Motor neuron (in vitro differentiated cells): ENCODE measurements around the gene TMUB1. TPM values are rescaled to one million over a fixed set of nuclear protein-coding genes. Genes with fewer than 3 reads are reported as not detected.
"Not testable (repeated sequence)": the region's sequence is repeated elsewhere in the genome, so short reads cannot be mapped to it uniquely, and the experiment has no call there.

Experiments used
- ATAC-seq, 8 experiments: fragments of 200-7000 bp; cut with Tn5 transposase; replicated peaks in 6 of 8; 2 replicates each; pipeline ENCODE4 v1.8.0; 2021; ENCODE audit warnings: mild to moderate bottlenecking in 8 of 8, moderate library complexity in 8 of 8
- H3K27ac ChIP-seq, 2 donors: fragments of 250-450 bp; sonication (Bioruptor Pico); 2 replicates each; pipeline ENCODE4 v1.9.0; 2021; ENCODE audit warnings: antibody characterized with exemption in 2 of 2, mild to moderate bottlenecking in 2 of 2, moderate library complexity in 1 of 2
- H3K4me1 ChIP-seq, 2 donors: fragments of 250-450 bp; sonication (Bioruptor Pico); replicated peaks in 1 of 2; 2 replicates each; pipeline ENCODE4 v1.6.1; 2021; ENCODE audit warnings: antibody characterized with exemption in 2 of 2, mild to moderate bottlenecking in 2 of 2, moderate library complexity in 1 of 2
- H3K4me3 ChIP-seq, 5 donors: fragments of 250-450 bp; sonication (Bioruptor Pico); 2 replicates each; pipeline ENCODE4 v1.9.0; 2021; ENCODE audit warnings: antibody characterized with exemption in 5 of 5, mild to moderate bottlenecking in 5 of 5, moderate library complexity in 4 of 5
- WGBS, 10 experiments: fragments of 450-650 bp; shearing (Covaris generic); methylation state at CpG; one replicate each; pipeline ENCODE4 v1.0.0; 2022; 5-methylcytosine and 5-hydroxymethylcytosine counted together
- in situ Hi-C, 9 experiments: fragments of 400-800 bp; cut with MboI; loops; one replicate each; pipeline ENCODE4 v1.15.0; 2021; ENCODE audit warnings: low sequenced_read_pairs in 9 of 9, low pct_unique_long_range_greater_than_20kb in 2 of 9; ENCODE audit not compliant: unreplicated experiment in 9 of 9
- total RNA-seq, 8 experiments: library from RNA; unstranded; fragments of 300-600 nt; gene quantifications; 2 replicates each; pipeline versions ENCODE4 v1.2.3 to v1.2.4, GENCODE V29; 2022

TMUB1 gene
- total RNA-seq, 8 experiments from 2014 or later, result 18.2 to 33.3 (median 30.6) TPM

DNA sequence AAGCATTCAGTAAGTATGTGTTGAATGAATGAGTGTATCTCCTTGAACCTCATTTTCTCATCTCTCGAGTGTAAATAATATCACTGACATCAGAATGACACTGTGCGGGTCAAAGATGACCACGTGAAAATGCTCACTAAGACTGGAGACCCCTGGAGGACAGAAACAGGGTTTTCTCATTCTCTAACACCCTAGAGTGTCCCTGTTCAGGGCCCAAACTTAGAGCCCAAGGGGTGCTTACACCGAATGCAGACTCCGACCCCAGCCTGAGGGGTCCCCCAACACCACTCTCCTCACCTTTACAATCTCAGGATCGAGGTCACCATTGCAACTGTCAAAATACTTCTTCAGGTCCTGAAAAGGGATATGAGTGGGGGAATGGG lies 27.0 kb downstream of the TMUB1 start:
- in situ Hi-C loops, result no loop called here
- H3K4me3 ChIP-seq, result peak overlapping the region in 1 of 5 donors; percentile 54
- no peak for ATAC-seq
- WGBS, 10 experiments, result 54 to 100% (median 87%) methylated on average over 1 to 4 of the region's 6 CpGs; no CpG with 5 or more reads in 2 of the 10 experiments
- no peak overlapping the region for H3K27ac ChIP-seq
- H3K4me1 ChIP-seq, result peaks cover 23 to 24% of the 10 kb centered on the region in 2 donors

DNA sequence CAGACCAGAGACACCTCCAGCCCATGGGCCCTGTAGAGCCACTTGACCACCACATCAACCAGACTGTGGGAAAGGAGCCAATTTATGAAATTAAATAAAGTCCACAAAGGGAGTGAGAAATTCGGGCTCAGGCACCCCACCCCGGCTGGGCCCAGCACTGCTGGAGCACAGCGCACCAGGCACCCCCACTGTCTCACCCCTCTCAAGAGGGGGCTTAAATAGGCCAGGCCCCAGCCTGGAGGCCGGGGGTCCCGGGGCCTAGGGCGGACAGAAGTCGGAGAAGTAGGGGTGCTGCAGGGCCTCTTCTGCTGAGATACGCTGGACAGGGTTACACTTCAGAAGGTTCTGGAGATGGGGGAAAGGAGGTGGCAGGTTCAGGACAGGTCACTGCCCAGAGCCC lies 29.5 kb downstream of the TMUB1 start:
- in situ Hi-C loops, result no loop called here
- ATAC-seq, result no peak
- Histone ChIP-seq H3K4me3 (no peak overlapping the region), H3K27ac (no peak overlapping the region), H3K4me1 (peaks cover 9 to 11% of the 10 kb centered on the region in 2 donors)
- 58 to 96% methylated on average over 2 to 4 of the region's 8 CpGs; no CpG with 5 or more reads in 8 of the 10 experiments for WGBS, 10 experiments

DNA sequence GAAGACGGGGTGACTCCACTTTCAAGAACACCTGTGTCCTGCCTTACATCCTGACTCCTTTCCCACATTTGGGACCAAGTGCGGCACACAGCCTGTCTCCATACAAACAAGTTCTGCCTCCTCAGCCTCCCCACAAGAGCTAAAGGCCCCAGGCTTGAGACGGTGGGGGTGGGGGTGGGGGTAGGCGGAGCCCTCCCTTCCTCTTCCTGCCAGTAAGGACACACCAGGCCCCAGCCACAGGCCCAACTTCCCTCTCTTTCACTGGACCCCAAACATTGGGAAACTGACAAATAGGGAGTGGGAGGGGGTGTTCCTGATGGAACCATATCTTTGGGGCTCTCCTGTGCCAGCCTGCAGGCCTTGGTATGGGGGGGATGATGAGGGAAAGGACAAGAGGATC lies 30.2 kb downstream of the TMUB1 start:
- H3K4me3 ChIP-seq, result no peak overlapping the region
- no peak overlapping the region for H3K27ac ChIP-seq
- WGBS, 10 experiments, result 75 to 100% (median 80%) methylated on average over 1 to 4 of the region's 4 CpGs; no CpG with 5 or more reads in 7 of the 10 experiments
- ATAC-seq, result no peak
- in situ Hi-C loops, result no loop called here
- H3K4me1 ChIP-seq, result peaks cover 5 to 7% of the 10 kb centered on the region in 2 donors

- in situ Hi-C loops, result no loop called here
- Histone ChIP-seq H3K4me3 (peak overlapping the region in 2 of 5 donors; percentile 13 to 16), H3K27ac (no peak overlapping the region), H3K4me1 (no peaks in the 10 kb centered on the region)
- ATAC-seq, result peak; percentile 60 to 88 (median 80)
- 7% methylated on average over 8 of the region's 50 CpGs; no CpG with 5 or more reads in 9 of the 10 experiments for WGBS, 10 experiments
Measured at GRCh38 chr7:151051108-151051507, 32.2 kb downstream of the TMUB1 start.

- no peak overlapping the region for H3K27ac ChIP-seq
- 85% methylated on average over 4 of the region's 38 CpGs; no CpG with 5 or more reads in 9 of the 10 experiments for WGBS, 10 experiments
- H3K4me1 ChIP-seq, result no peaks in the 10 kb centered on the region
- no peak overlapping the region for H3K4me3 ChIP-seq
- in situ Hi-C loops, result no loop called here
- ATAC-seq, result no peak
Measured at GRCh38 chr7:151048911-151049463, 34.3 kb downstream of the TMUB1 start.

- no peaks in the 10 kb centered on the region for H3K4me1 ChIP-seq
Measured at GRCh38 chr7:151047976-151048815, 35.1 kb downstream of the TMUB1 start, which contains the start of gene ASIC3. Gene ASIC3 (plus strand): TSS chr7:151048531. CDS start chr7:151048886, 355 bp downstream.

GRCh38 chr7:151046603-151047573 lies 36.4 kb downstream of the TMUB1 start:
- H3K4me3 ChIP-seq, result no peak overlapping the region
- H3K4me1 ChIP-seq, result no peaks in the 10 kb centered on the region
- peak in 6 of 8 experiments; percentile 35 to 67 (median 46) for ATAC-seq
- 18 to 93% (median 53%) methylated on average over 1 to 9 of the region's 14 CpGs; no CpG with 5 or more reads in 2 of the 10 experiments for WGBS, 10 experiments
- in situ Hi-C loops, result no loop called here
- no peak overlapping the region for H3K27ac ChIP-seq

More at GRCh38 chr7:151047976-151048815, 35.1 kb downstream of the TMUB1 start, which contains the start of gene ASIC3:
- ATAC-seq, result no peak
- in situ Hi-C loops, result no loop called here
- H3K4me3 ChIP-seq, result no peak within 1 kb of the TSS
- WGBS, 10 experiments, result 48 to 93% (median 74%) methylated on average over 1 to 4 of the region's 22 CpGs; no CpG with 5 or more reads in 4 of the 10 experiments
- H3K27ac ChIP-seq, result no peak within 1 kb of the TSS

DNA sequence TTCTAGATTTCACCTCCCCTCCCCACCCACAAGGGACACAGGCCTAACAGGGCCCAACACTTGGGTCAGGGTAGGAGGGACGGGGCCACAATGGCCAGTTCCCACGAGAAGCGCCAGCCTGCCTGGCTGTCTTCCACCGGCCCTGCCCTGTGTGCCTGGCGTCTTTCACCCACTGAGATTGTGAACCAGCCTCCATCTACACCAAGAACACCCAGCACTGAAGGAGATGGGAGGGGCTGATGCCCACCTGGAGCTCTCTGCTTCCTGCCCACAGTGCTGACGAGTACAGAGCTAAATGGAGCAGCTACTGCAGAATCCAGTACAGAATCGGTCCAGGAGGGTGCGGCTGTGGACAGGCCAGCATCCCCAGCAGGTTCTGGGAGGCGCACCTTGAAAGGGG lies 37.3 kb downstream of the TMUB1 start:
- Histone ChIP-seq H3K4me1 (no peaks in the 10 kb centered on the region), H3K27ac (no peak overlapping the region), H3K4me3 (no peak overlapping the region)
- in situ Hi-C loops, result no loop called here
- ATAC-seq, result no peak
- 72 to 90% methylated on average over 2 to 4 of the region's 9 CpGs; no CpG with 5 or more reads in 8 of the 10 experiments for WGBS, 10 experiments

- WGBS, 10 experiments, result 60 to 100% (median 92%) methylated on average over 1 to 2 of the region's 11 CpGs; no CpG with 5 or more reads in 7 of the 10 experiments
- in situ Hi-C loops, result no loop called here
- Histone ChIP-seq H3K4me1 (no peaks in the 10 kb centered on the region), H3K4me3 (no peak overlapping the region), H3K27ac (no peak overlapping the region)
- peak in 2 of 8 experiments; percentile 12 to 18 for ATAC-seq
Measured at GRCh38 chr7:151045262-151045661, 38.0 kb downstream of the TMUB1 start.

DNA sequence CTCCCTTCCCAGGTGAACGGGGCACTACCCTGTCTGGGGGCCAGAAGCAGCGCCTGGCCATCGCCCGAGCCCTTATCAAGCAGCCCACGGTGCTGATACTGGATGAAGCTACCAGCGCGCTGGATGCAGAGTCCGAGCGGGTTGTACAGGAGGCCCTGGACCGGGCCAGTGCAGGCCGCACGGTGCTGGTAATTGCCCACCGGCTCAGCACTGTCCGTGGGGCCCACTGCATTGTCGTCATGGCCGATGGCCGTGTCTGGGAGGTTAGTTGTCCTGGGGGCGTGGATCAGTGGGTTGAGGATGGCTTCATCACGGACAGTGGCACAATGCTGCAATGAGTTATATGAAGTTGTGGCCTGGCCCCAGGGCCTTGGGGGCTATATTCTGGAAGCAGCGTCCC lies 39.3 kb downstream of the TMUB1 start:
- 80 to 100% (median 91%) methylated on average over 1 to 11 of the region's 20 CpGs; no CpG with 5 or more reads in 5 of the 10 experiments for WGBS, 10 experiments

DNA sequence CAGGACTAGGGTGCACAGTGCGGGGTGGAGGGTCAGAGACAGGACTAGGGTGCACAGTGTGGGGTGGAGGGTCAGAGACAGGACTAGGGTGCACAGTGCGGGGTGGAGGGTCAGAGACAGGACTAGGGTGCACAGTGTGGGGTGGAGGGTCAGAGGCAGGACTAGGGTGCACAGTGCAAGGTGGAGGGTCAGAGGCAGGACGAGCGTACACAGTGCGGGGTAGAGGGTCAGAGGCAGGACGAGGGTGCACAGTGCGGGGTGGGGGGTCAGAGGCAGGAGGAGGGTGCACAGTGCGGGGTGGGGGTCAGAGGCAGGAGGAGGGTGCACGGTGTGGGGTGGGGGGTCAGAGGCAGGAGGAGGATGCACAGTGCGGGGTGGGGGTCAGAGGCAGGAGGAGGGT lies 39.8 kb downstream of the TMUB1 start:
- ATAC-seq, H3K4me3 ChIP-seq, H3K27ac ChIP-seq, in situ Hi-C loops: not testable (repeated sequence)
- no CpG with 5 or more reads among the region's 10 CpGs for WGBS, 10 experiments
- H3K4me1 ChIP-seq, result peaks cover 0 to 13% of the 10 kb centered on the region in 2 donors

More for the DNA sequence above, 39.3 kb downstream of the TMUB1 start:
- in situ Hi-C loops, result no loop called here
- Histone ChIP-seq H3K27ac (no peak overlapping the region), H3K4me3 (no peak overlapping the region), H3K4me1 (peaks cover 0 to 8% of the 10 kb centered on the region in 2 donors)
- no peak for ATAC-seq

- 80 to 100% (median 87%) methylated on average over 1 to 9 of the region's 30 CpGs; no CpG with 5 or more reads in 5 of the 10 experiments for WGBS, 10 experiments
- in situ Hi-C loops, result no loop called here
- peaks cover 0 to 13% of the 10 kb centered on the region in 2 donors for H3K4me1 ChIP-seq
- H3K27ac ChIP-seq, result no peak overlapping the region
- no peak for ATAC-seq
- H3K4me3 ChIP-seq, result no peak overlapping the region
Measured at GRCh38 chr7:151040616-151041375, 42.5 kb downstream of the TMUB1 start.
